Activated T-cell treated with anti-CD3 and anti-CD28 coated beads for 48 hours (primary cell): ENCODE measurements around the gene PIAS4.

Source experiments
- DNase-seq: peaks from one replicate; pipeline ENCODE4 v3.0.0-alpha.2; 2020; ENCODE audit warnings: low read depth

PIAS4 gene

GRCh38 chr19:4059891-4060620, 52.5 kb downstream of the PIAS4 start:
- peak; percentile 44 for DNase-seq

- no peak for DNase-seq
Measured at GRCh38 chr19:4060621-4061177, 53.2 kb downstream of the PIAS4 start.

GRCh38 chr19:4061178-4061682, 53.7 kb downstream of the PIAS4 start:
- DNase-seq: no peak

- DNase-seq: no peak
Measured at GRCh38 chr19:4061683-4062418, 54.3 kb downstream of the PIAS4 start.

GRCh38 chr19:4062419-4063368, 55.2 kb downstream of the PIAS4 start:
- DNase-seq: no peak

- no peak for DNase-seq
Measured at GRCh38 chr19:4063369-4064148, 56.0 kb downstream of the PIAS4 start.

GRCh38 chr19:4064149-4064495, 56.6 kb downstream of the PIAS4 start:
- DNase-seq: no peak

GRCh38 chr19:4064496-4065260, 57.1 kb downstream of the PIAS4 start:
- DNase-seq: no peak

- peak; percentile 98 for DNase-seq
Measured at GRCh38 chr19:4065430-4066175, 58.1 kb downstream of the PIAS4 start.

- no peak for DNase-seq
Measured at GRCh38 chr19:4066176-4066606, 58.7 kb downstream of the PIAS4 start.

- peak; percentile 62 for DNase-seq
Measured at GRCh38 chr19:4066682-4067395, 59.3 kb downstream of the PIAS4 start, which contains the start of gene ZBTB7A. TSS of gene ZBTB7A (minus strand) at chr19:4066899. CDS start at chr19:4055232, 11,667 bp downstream.

GRCh38 chr19:4067396-4068046, 60.0 kb downstream of the PIAS4 start:
- DNase-seq: no peak

- no peak for DNase-seq
Measured at GRCh38 chr19:4068047-4068966, 60.8 kb downstream of the PIAS4 start.

- DNase-seq: no peak
Measured at GRCh38 chr19:4069331-4069959, 61.9 kb downstream of the PIAS4 start.

GRCh38 chr19:4071610-4072009, 64.1 kb downstream of the PIAS4 start:
- DNase-seq: no peak

- DNase-seq: no peak
Measured at GRCh38 chr19:4075373-4075772, 67.8 kb downstream of the PIAS4 start.

GRCh38 chr19:4077007-4077374, 69.5 kb downstream of the PIAS4 start:
- no peak for DNase-seq
